Medulla oblongata (tissue), 1 donor: ENCODE measurements around the gene ZNF692.
"Not testable (repeated sequence)": the region's sequence is repeated elsewhere in the genome, so short reads cannot be mapped to it uniquely, and the experiment has no call there.

Experiments
- DNase-seq: peaks from one replicate; pipeline ENCODE4 v3.0.0-alpha.2; 2015; ENCODE audit errors: extremely low spot score

The ZNF692 gene, protein sequence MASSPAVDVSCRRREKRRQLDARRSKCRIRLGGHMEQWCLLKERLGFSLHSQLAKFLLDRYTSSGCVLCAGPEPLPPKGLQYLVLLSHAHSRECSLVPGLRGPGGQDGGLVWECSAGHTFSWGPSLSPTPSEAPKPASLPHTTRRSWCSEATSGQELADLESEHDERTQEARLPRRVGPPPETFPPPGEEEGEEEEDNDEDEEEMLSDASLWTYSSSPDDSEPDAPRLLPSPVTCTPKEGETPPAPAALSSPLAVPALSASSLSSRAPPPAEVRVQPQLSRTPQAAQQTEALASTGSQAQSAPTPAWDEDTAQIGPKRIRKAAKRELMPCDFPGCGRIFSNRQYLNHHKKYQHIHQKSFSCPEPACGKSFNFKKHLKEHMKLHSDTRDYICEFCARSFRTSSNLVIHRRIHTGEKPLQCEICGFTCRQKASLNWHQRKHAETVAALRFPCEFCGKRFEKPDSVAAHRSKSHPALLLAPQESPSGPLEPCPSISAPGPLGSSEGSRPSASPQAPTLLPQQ

GRCh38 chr1:248858891-248859889, at the start of gene ZNF692:
TSS of gene ZNF692 (minus strand) at chr1:248859085. CDS start at chr1:248858309, 776 bp downstream.
- DNase-seq: peak; percentile 97

- DNase-seq: no peak
Observed at GRCh38 chr1:248906753-248907661, 48.1 kb upstream of the ZNF692 start.

DNA sequence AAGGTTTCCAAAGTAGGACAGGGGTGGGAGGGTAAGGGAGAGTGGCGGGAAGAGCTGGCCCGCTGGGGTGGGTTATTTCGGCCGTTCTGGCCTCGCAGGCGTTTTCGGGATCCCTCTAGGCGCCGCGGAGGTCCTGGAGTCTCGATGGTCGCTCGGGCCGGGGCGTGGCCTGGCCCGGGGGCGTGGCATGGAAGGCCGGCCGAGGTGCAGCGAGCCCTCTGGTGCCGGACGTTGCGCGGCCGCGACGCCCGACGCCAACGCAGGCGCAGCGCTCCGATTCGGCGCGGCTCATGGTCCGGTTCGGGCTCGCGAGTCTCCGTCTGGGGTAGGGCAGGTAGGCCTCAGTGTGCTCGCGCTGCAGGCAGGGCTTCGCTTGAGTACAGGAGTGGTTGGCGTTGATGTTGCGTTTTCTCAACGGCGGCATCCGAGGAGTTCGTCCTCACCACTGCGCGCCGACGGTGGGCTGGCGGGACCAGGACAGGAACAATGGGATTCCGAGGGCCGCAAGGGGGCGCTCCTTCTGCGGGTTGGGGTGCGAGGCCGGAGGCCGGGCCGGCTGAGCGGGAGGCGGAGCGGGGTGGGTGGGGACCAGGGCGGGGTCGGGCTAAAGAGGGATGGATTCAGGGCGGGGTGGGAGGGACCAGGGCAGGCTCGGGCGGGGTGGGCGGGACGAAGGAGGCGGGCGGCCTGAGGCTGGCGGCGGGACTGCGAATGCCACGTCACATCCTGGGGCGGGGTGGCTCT, 47.3 kb upstream of the ZNF692 start, which contains the start of gene PGBD2:
PGBD2 (plus strand) TSS at position 227 of the 744 bp plus-strand sequence. CDS start 7,628 bp downstream, outside the sequence.
- peak; percentile 90 for DNase-seq

GRCh38 chr1:248905662-248906008, 46.8 kb upstream of the ZNF692 start:
- DNase-seq: no peak

GRCh38 chr1:248904437-248905216, 45.7 kb upstream of the ZNF692 start:
- no peak for DNase-seq

- no peak for DNase-seq
Observed at GRCh38 chr1:248901578-248901977, 42.7 kb upstream of the ZNF692 start.

GRCh38 chr1:248900637-248901036, 41.8 kb upstream of the ZNF692 start:
- no peak for DNase-seq

- DNase-seq: no peak
Observed at GRCh38 chr1:248897412-248898337, 38.8 kb upstream of the ZNF692 start.

DNA sequence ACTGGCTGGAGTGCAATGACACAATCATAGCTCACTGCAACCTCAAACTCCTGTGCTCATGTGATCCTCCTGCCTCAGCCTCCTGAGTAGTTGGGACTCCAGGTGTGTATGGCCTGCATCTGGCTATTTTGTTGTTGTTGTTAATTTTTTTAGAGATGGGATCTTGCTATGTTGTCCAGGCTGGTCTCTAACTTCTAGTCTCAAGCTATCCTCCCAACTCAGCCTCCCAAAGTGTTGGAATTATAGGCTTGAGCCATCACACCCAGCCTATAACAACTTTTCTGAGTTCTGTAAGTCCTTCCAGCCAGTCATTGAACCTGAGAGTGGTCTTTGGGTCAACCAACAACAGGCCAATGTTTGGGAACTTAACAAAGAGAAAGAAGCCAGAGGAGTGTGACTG, 36.0 kb upstream of the ZNF692 start:
- no peak for DNase-seq

- DNase-seq: no peak
Observed at GRCh38 chr1:248892590-248892989, 33.7 kb upstream of the ZNF692 start.

GRCh38 chr1:248891758-248892157, 32.9 kb upstream of the ZNF692 start:
- no peak for DNase-seq

DNA sequence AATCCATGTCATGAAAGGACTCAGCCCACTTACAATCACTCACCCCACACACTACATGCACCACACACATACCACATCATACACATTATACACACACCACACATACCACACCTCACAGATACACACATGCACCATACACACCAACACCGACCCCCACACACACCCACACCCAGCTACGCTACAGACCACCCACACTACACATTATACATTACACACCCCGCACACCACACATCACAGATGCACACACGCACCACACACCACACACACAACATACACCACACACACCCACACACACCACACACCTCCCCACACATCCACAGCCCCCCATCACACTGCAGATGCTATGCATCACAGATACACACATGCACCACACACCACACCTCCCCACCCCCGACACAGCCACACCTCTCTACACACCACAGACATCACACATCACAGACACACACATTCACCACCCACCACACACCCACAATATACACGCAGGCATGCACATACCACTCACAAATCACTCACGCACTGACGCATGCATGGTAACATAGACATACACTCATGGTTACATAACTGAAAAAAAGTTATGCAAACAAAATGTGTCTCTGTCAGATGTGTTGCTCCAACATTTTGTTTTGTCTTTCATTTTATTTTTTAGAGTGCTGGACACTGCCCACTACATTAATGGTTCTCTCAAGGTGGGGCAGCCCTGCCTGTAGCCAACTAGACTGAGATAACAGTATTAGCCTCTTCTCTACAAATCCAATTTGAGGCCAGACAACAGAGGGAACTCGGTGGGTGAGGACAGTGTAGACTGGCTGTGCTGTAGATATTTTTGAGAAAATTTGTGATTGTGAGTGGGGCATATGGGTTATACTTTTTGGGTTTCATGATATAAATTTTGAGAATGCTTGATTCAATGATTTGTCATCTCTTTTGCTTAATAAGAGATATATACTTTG, 31.9 kb upstream of the ZNF692 start:
- no peak for DNase-seq

DNA sequence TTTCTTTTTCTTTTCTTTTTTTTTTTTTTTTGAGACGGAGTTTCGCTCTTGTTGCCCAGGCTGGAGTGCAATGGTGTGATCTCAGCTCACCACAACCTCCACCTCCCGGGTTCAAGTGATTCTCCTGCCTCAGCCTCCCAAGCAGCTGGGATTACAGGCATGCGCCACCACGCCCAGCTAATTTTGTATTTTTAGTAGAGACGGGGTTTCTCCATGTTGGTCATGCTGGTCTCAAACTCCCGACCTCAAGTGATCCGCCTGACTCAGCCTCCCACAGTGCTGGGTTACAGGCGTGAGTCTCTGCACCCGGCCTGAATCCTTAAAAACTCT, 31.0 kb upstream of the ZNF692 start:
- not testable (repeated sequence) for DNase-seq

- no peak for DNase-seq
Observed at GRCh38 chr1:248886237-248886895, 27.5 kb upstream of the ZNF692 start.

DNA sequence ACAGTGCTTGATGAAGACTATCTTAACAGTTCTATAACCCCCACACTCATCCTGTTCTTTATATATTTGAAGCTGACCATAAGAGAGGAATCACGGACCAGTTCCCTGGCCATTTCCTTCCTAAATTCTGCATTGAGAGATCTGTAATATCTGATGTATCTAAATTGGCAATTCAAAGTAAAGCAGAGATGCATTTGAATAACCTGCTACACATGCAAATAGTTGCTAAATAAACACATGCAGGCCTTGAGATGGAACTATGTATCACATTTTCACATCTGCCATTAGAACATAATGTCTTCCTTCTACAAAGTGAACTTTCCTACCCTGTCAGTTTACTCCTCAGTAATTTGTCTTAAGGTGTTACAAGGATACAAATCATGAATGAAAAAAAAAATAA, 26.8 kb upstream of the ZNF692 start:
- no peak for DNase-seq

GRCh38 chr1:248884632-248885295, 25.9 kb upstream of the ZNF692 start:
- DNase-seq: no peak
